ENCODE measurements around the gene GPR45. TPM values are rescaled to one million over a fixed set of nuclear protein-coding genes. Genes with fewer than 3 reads are reported as not detected.

The GPR45 gene
- total RNA-seq, 2 donors from 2014 or later: not detected

DNA sequence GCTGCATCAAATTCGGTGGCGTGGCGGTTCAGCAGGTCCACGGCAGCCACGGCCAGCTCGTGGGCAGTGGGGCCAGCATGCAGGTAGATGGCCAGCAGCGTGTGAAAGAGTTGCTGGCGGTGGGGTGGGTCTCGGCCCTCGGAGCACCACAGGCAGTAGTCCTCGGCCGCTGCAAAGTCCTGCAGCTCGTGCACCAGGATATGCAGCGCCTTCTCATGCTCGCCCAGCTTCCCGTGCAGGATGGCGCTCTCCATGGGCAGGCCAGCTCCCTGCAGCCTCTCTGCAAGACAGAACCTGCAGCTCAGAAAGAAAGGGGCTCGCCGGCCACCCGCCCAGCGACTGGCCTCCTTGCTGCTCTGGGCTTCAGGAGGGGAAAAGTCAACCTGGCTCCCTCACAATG lies 27.9 kb downstream of the GPR45 start:
- Mint-ChIP-seq H3K27me3 (no peaks in the 10 kb centered on the region), H3K36me3 (ENCODE audit: low read depth) (peaks cover 96% of the 10 kb centered on the region), H3K4me1 (no peaks in the 10 kb centered on the region), H3K27ac (no peak overlapping the region), H3K4me3 (no peak overlapping the region), H3K9me3 (no peaks in the 10 kb centered on the region)
- no peak for ATAC-seq (replicated peaks)

DNA sequence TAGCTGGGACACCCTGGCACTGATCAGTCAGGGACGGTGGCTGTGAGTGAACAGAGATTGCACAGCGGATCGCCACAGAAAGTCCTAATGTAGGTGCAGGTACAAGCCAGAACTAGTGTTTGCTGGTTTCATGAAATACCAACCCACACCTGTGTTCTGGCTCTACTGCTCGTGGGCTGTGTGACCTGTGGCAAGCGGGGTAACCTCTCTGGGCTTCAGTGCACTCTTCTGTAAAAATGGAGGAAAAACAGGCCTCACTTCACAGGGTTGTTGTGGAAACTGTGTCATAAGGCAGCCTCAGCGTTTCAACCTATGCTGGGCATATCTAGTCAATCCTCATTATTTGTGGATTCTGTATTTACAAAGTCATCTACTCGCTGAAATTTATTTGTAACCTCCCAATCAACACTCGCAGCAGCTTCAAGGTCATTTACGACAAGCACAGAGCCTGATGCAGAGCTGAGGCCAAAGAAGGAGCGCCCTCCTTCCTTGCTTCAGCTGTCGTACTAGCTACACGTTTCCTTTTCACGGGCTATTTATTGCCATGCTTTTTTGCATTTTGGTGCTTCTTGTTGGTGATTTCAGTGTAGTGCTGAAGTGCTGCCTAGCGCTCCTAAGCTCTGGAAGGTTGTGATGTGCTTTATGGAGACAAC lies 30.0 kb downstream of the GPR45 start:
- no peak for ATAC-seq (replicated peaks)
- H3K27me3 Mint-ChIP-seq: no peaks in the 10 kb centered on the region
- H3K27ac Mint-ChIP-seq: no peak overlapping the region
- no peaks in the 10 kb centered on the region for H3K4me1 Mint-ChIP-seq
- H3K9me3 Mint-ChIP-seq: no peaks in the 10 kb centered on the region
- H3K36me3 Mint-ChIP-seq (ENCODE audit: low read depth): peaks cover 96% of the 10 kb centered on the region
- H3K4me3 Mint-ChIP-seq: no peak overlapping the region

DNA sequence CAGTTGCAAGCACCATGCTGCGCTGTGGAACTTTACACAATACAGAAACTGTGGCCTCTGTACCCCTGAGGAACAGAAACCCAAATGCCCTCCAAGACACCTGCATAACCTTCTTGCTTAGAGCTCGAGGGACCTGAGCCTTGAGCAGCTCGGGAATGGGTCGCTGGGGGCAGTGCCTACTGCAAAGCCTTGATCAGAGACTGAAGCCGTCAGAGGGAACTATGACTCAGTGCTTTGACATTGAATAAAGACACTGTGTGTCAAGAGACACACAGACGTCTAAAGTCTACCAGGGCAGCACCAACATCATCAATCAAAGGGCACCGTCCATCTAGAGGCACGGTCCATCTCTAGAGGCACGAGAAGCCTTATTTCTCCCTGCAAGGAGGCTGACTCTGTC lies 30.6 kb downstream of the GPR45 start:
- no peaks in the 10 kb centered on the region for H3K4me1 Mint-ChIP-seq
- H3K4me3 Mint-ChIP-seq: no peak overlapping the region
- peaks cover 96% of the 10 kb centered on the region for H3K36me3 Mint-ChIP-seq (ENCODE audit: low read depth)
- no peak for ATAC-seq (replicated peaks)
- no peaks in the 10 kb centered on the region for H3K27me3 Mint-ChIP-seq
- H3K27ac Mint-ChIP-seq: no peak overlapping the region
- H3K9me3 Mint-ChIP-seq: no peaks in the 10 kb centered on the region

DNA sequence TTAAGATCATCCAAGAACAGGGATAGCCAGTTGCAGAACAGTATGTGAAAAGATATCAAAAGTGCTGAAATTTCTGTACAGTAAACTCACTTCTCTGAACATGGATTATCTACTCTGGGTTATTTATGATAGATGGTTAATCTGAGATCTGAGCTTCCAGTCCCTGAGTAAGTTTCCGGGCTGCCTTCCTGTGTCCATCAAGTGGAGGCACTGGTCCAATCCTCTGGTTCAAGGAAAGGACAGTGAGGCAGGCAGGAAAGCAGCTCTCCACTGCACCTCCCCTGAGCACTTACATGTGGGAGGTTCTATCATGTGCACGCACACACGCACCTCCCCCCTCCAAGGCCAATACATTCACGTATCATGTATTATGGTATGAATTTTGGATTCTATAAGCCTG lies 32.5 kb downstream of the GPR45 start:
- Mint-ChIP-seq H3K4me1 (no peaks in the 10 kb centered on the region), H3K27me3 (no peaks in the 10 kb centered on the region), H3K4me3 (no peak overlapping the region), H3K9me3 (no peaks in the 10 kb centered on the region), H3K36me3 (ENCODE audit: low read depth) (peaks cover 96% of the 10 kb centered on the region), H3K27ac (no peak overlapping the region)
- ATAC-seq (replicated peaks): no peak

DNA sequence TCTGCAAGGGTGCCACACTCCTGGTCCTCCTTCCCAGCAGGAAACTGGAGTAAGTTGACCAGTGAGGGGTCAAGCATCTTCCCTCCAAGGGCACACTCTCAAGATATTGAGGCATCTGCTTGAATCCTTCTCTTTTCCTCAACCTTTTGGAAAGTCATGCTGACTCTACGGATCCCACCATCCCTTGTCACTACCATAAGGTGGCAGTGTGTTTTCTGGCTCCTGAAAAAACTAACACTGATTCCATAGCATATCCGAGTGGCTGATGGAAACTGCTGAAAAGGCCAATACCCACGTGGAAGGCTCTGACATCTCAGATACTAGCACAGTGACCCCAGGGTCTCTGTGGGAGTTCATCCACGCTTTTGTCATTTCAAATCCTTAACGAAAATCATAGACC lies 37.1 kb downstream of the GPR45 start:
- peaks cover 99% of the 10 kb centered on the region for H3K36me3 Mint-ChIP-seq (ENCODE audit: low read depth)
- no peaks in the 10 kb centered on the region for H3K9me3 Mint-ChIP-seq
- no peak for ATAC-seq (replicated peaks)
- H3K4me1 Mint-ChIP-seq: no peaks in the 10 kb centered on the region
- no peak overlapping the region for H3K4me3 Mint-ChIP-seq
- no peaks in the 10 kb centered on the region for H3K27me3 Mint-ChIP-seq
- no peak overlapping the region for H3K27ac Mint-ChIP-seq

DNA sequence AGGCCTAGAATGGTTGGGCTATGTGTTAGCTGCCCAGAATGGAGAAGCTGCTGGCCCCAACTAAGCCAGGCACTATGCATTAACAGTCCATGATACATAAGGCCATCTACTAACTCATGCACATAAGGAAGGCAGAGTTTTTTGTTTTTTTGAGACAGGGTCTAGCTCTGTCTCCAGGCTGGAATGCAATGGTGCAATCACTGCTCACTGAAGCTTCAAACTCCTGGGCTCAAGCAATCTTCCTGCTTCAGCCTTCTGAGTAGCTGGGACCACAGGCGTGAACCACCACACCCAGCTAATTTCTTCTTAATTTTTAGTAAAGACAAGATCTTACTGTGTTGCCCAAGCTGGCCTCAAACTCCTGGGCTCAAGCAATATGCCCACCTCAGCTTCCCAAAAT lies 37.6 kb downstream of the GPR45 start:
- H3K27ac Mint-ChIP-seq: no peak overlapping the region
- H3K9me3 Mint-ChIP-seq: no peaks in the 10 kb centered on the region
- H3K4me1 Mint-ChIP-seq: no peaks in the 10 kb centered on the region
- peaks cover 99% of the 10 kb centered on the region for H3K36me3 Mint-ChIP-seq (ENCODE audit: low read depth)
- H3K27me3 Mint-ChIP-seq: no peaks in the 10 kb centered on the region
- H3K4me3 Mint-ChIP-seq: no peak overlapping the region
- no peak for ATAC-seq (replicated peaks)

DNA sequence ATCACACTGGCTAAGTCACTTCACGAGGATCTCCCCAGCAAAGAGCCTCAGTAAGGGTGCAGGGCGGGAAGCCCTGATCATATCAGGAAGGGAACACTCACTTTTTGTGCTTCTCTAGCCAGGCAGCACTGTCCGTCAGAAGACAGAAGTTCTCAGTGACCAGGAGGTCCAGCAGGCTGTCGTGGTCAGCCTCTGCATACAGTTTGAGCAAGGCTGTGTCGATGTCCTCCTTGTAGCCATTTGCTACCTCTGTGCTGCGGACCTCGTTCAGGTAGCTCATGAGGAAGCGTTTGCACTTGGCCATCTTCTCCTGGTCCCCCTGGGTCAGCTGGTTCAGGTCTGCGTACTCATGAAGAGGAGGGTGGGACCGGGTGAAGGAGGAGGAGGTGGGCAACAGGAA lies 38.7 kb downstream of the GPR45 start:
- Mint-ChIP-seq H3K4me3 (no peak overlapping the region), H3K4me1 (no peaks in the 10 kb centered on the region), H3K27me3 (no peaks in the 10 kb centered on the region), H3K9me3 (no peaks in the 10 kb centered on the region), H3K27ac (no peak overlapping the region), H3K36me3 (ENCODE audit: low read depth) (peaks cover 99% of the 10 kb centered on the region)
- ATAC-seq (replicated peaks): no peak

DNA sequence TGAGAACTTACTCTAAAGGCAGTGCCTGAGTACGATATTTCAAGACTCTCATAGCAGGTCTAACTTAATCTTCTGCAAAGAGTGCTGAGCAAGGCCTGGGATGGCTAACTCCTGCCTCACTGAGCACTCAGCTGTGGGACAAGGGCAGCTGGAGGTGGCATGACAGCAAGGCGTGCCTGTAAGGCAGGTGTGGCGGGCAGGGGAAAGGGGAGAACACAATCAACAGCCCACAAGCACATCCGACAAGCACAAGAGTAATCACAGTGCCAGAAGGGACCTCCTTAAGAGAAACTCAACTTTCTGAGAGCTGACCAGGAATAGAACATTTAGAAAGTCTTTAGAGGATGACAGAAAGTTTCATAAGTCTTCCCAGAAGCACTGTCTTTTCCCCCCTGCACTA lies 42.0 kb downstream of the GPR45 start:
- Mint-ChIP-seq H3K9me3 (no peaks in the 10 kb centered on the region), H3K36me3 (ENCODE audit: low read depth) (peaks cover 96% of the 10 kb centered on the region), H3K27ac (no peak overlapping the region), H3K4me3 (no peak overlapping the region), H3K27me3 (no peaks in the 10 kb centered on the region), H3K4me1 (no peaks in the 10 kb centered on the region)
- ATAC-seq (replicated peaks): no peak

DNA sequence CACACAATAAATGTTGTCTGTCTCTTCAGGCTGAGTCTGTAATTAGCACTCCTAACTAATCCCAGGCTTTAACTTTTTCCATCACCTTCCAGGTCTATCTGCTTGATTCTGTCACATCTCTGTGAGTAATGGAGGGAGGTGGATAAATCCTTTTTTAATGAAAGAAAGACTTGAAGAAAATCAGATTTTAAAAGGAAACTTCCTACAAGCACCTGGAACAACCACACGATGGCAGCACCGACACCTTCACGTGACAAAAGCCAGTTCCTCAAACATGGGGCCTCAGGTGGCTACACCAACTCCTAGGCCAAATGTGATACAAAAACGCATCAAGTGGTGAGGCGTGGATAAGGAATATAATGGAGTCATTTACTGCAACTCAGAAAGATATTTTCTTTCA lies 46.1 kb downstream of the GPR45 start:
- H3K4me1 Mint-ChIP-seq: no peaks in the 10 kb centered on the region
- H3K36me3 Mint-ChIP-seq (ENCODE audit: low read depth): peaks cover 89% of the 10 kb centered on the region
- H3K9me3 Mint-ChIP-seq: no peaks in the 10 kb centered on the region
- no peak for ATAC-seq (replicated peaks)
- no peak overlapping the region for H3K27ac Mint-ChIP-seq
- no peak overlapping the region for H3K4me3 Mint-ChIP-seq
- no peaks in the 10 kb centered on the region for H3K27me3 Mint-ChIP-seq

DNA sequence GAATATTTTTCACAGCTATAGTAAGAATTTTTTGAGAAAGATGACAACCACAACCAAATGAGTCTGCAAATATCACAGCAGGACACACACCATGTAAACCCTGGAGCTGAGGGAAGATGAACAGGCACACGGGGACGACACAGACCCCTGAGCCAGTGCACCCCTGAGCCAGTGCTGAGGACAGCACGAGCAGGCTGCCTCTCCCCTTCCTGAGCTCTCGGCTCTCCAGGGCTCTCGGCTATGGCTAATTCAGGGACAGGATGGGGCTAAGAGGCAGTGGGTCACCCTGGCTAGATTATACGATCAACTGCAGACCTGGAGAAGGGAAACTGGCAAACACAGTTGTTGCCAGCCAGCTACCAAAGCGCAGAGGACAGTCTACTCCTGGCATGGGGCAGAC lies 46.6 kb downstream of the GPR45 start:
- ATAC-seq (replicated peaks): no peak
- Mint-ChIP-seq H3K4me1 (no peaks in the 10 kb centered on the region), H3K36me3 (ENCODE audit: low read depth) (peaks cover 91% of the 10 kb centered on the region), H3K9me3 (no peaks in the 10 kb centered on the region), H3K4me3 (no peak overlapping the region), H3K27me3 (no peaks in the 10 kb centered on the region), H3K27ac (no peak overlapping the region)

DNA sequence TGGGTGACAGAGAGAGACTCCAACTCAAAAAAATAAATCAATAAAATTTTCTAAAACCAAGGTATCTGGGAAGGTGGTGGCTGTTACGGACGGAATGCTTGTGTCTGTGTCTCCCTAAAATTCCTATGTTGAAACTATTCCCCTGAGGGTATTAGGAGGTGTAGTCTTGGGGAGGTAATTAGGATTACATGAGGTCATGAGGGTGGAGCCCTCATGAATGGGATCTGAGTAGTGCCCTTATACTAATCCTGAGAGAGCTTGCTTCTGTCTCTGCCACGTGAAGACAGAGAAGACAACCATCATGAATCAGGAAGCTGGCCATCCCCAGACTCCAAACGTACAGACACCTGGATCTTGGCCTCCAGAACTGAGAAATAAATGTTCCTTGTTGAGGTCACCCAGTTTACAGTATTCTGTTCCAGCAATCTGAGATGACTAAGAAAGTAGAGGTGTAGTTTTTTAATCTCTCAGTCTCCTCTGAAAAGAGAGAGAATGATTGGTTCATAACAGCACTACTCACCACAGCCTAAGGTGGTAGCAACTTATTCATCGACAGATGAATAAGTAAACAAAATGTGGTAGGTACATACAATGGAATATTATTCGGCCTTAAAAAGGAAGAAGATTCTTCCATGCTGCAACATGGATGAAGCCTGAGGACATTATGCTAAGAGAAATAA lies 49.6 kb downstream of the GPR45 start:
- ATAC-seq (replicated peaks): no peak
- Mint-ChIP-seq H3K9me3 (no peaks in the 10 kb centered on the region), H3K4me1 (peaks cover 4% of the 10 kb centered on the region), H3K36me3 (ENCODE audit: low read depth) (peaks cover 91% of the 10 kb centered on the region), H3K27ac (no peak overlapping the region), H3K4me3 (no peak overlapping the region), H3K27me3 (no peaks in the 10 kb centered on the region)

DNA sequence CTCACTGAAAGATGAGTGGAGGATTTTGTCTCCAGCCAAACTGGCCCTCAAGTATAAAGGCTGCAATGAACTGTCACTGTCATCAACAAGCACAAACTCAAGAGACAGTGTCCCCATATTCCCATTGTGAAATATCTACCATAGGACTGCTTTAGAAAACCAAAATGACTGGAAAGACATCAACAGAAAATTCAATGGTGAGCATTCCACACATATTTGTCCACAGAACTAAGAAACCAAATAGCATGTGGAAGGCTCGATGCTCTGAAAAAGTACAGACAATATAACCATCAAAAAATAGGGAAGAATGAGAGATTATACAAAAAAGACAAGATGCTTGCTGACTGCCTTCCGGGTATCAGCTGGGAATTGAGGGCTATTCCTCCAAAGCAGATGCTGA lies 50.4 kb downstream of the GPR45 start:
- Mint-ChIP-seq H3K27ac (no peak overlapping the region), H3K4me3 (no peak overlapping the region), H3K4me1 (peaks cover 4% of the 10 kb centered on the region), H3K9me3 (no peaks in the 10 kb centered on the region), H3K27me3 (no peaks in the 10 kb centered on the region), H3K36me3 (ENCODE audit: low read depth) (peaks cover 91% of the 10 kb centered on the region)
- ATAC-seq (replicated peaks): no peak

Other genes with a start within 250 kb of the GPR45 start
- 10 to 100 TPM; 21.4 to 38.4 TPM for gene MRPS9, start 203.7 kb upstream of the GPR45 start, total RNA-seq
- 10 to 100 TPM; 16.5 to 28.0 TPM for gene TGFBRAP1, start 88.0 kb downstream of the GPR45 start, total RNA-seq
- 10 to 100 TPM; 17.7 to 23.8 TPM for gene C2orf49, start 95.8 kb downstream of the GPR45 start, total RNA-seq
- gene FHL2, start 157.3 kb downstream of the GPR45 start, total RNA-seq: 1 to 10 TPM; 2.2 to 2.3 TPM

All from activated T-helper 17 cell treated with anti-CD3 and anti-CD28 coated beads, Interleukin-2, amount 50 U/mL, for 72 hours (primary cell).